HepG2 (cell line): ENCODE results near the gene AGAP1. TPM values are rescaled to one million over a fixed set of nuclear protein-coding genes. Genes with fewer than 3 reads are reported as not detected.

Source experiments
- CHCHD3 ChIP-seq: sonication (generic); formaldehyde crosslinking; IDR thresholded peaks from 2 replicates; pipeline ENCODE4 v1.8.0; 2022; ENCODE audit warnings: mild to moderate bottlenecking, missing genetic modification reagents, moderate library complexity
- FIP1L1 ChIP-seq: fragments of 200-400 bp; formaldehyde crosslinking; IDR thresholded peaks from 2 replicates; pipeline ENCODE4 v1.6.1; 2018; ENCODE audit warnings: low read depth, mild to moderate bottlenecking, low read length, moderate library complexity, borderline replicate concordance; ENCODE audit not compliant: insufficient read depth
- GPN1 ChIP-seq: sonication (generic); formaldehyde crosslinking; IDR thresholded peaks from 2 replicates; pipeline ENCODE4 v1.5.1; 2020; ENCODE audit warnings: missing genetic modification reagents, borderline replicate concordance
- HIVEP1 ChIP-seq: sonication (generic); formaldehyde crosslinking; IDR thresholded peaks from 2 replicates; pipeline ENCODE4 v1.4.0; 2020; ENCODE audit warnings: mild to moderate bottlenecking, missing genetic modification reagents
- HNF4A ChIP-seq: sonication (generic); formaldehyde crosslinking; IDR thresholded peaks from 2 replicates; pipeline ENCODE4 v1.4.0; 2020; ENCODE audit warnings: missing genetic modification reagents
- JUNB ChIP-seq: sonication (generic); formaldehyde crosslinking; IDR thresholded peaks from 2 replicates; pipeline ENCODE4 v1.8.0; 2022; ENCODE audit warnings: missing genetic modification reagents, mild to moderate bottlenecking, borderline replicate concordance
- KAT8 ChIP-seq: IDR thresholded peaks from 2 replicates; pipeline ENCODE4 v1.6.1; 2016; ENCODE audit warnings: missing genetic modification reagents, missing compliant biosample characterization
- NFE2L1 ChIP-seq: sonication (generic); formaldehyde crosslinking; IDR thresholded peaks from 2 replicates; pipeline ENCODE4 v1.4.0; 2020; ENCODE audit warnings: missing genetic modification reagents, mild to moderate bottlenecking, borderline replicate concordance
- PAX8 ChIP-seq: sonication (generic); formaldehyde crosslinking; IDR thresholded peaks from 2 replicates; pipeline ENCODE4 v1.8.0; 2022; ENCODE audit warnings: mild to moderate bottlenecking, missing genetic modification reagents, borderline replicate concordance
- RFX3 ChIP-seq: IDR thresholded peaks from 2 replicates; pipeline ENCODE4 v1.6.1; 2016; ENCODE audit warnings: missing biosample characterization, missing genetic modification reagents
- SRF ChIP-seq: IDR thresholded peaks from 2 replicates; pipeline ENCODE4 v1.6.1; 2011; ENCODE audit warnings: mild to moderate bottlenecking, low read depth, low read length, moderate library complexity
- SSRP1 ChIP-seq: IDR thresholded peaks from 2 replicates; pipeline ENCODE4 v1.6.1; 2016; ENCODE audit warnings: control low read depth
- STAT5B ChIP-seq: sonication (generic); formaldehyde crosslinking; IDR thresholded peaks from 2 replicates; pipeline ENCODE4 v1.4.0; 2020; ENCODE audit warnings: missing genetic modification reagents
- TBP ChIP-seq: sonication (generic); formaldehyde crosslinking; IDR thresholded peaks from 2 replicates; pipeline ENCODE4 v1.5.0; 2020; ENCODE audit warnings: missing genetic modification reagents
- TCF7 ChIP-seq: sonication (generic); IDR thresholded peaks from 2 replicates; pipeline ENCODE4 v1.6.1; 2016; ENCODE audit warnings: antibody characterized with exemption, low read depth
- ZFP36L2 ChIP-seq: sonication (generic); formaldehyde crosslinking; IDR thresholded peaks from 2 replicates; pipeline ENCODE4 v1.4.0; 2020; ENCODE audit warnings: missing genetic modification reagents
- ZNF292 ChIP-seq: sonication (generic); formaldehyde crosslinking; IDR thresholded peaks from 2 replicates; pipeline ENCODE4 v1.8.1; 2022; ENCODE audit warnings: mild to moderate bottlenecking, low read depth, missing genetic modification reagents, borderline replicate concordance
- ZNF317 ChIP-seq: sonication (generic); formaldehyde crosslinking; IDR thresholded peaks from 2 replicates; pipeline ENCODE4 v1.5.0; 2020; ENCODE audit warnings: mild to moderate bottlenecking, missing genetic modification reagents
- ZNF558 ChIP-seq: sonication (generic); formaldehyde crosslinking; IDR thresholded peaks from 2 replicates; pipeline ENCODE4 v1.9.0; 2022; ENCODE audit warnings: mild to moderate bottlenecking, missing genetic modification reagents, borderline replicate concordance
- ZNF563 ChIP-seq: sonication (generic); formaldehyde crosslinking; IDR thresholded peaks from 2 replicates; pipeline ENCODE4 v1.8.0; 2022; ENCODE audit warnings: mild to moderate bottlenecking, moderate library complexity, missing genetic modification reagents
- ZNF570 ChIP-seq: sonication (generic); formaldehyde crosslinking; IDR thresholded peaks from 2 replicates; pipeline ENCODE4 v1.4.0; 2020; ENCODE audit warnings: mild to moderate bottlenecking, missing genetic modification reagents, borderline replicate concordance
- ZNF737 ChIP-seq: sonication (generic); formaldehyde crosslinking; IDR thresholded peaks from 2 replicates; pipeline ENCODE4 v1.5.0; 2020; ENCODE audit warnings: missing genetic modification reagents, mild to moderate bottlenecking, borderline replicate concordance
- ZSCAN31 ChIP-seq: sonication (generic); formaldehyde crosslinking; IDR thresholded peaks from 2 replicates; pipeline ENCODE4 v1.5.0; 2020; ENCODE audit warnings: low read depth, mild to moderate bottlenecking, missing genetic modification reagents
- polyA plus RNA-seq, 8 experiments: library from polyadenylated mRNA; depleted of rRNA in 3 of 8; stranded (reverse) in 7 of 8; unstranded in 1 of 8; fragments of >200 nt; fragmentation: Illumina TruSeq in 4 of 8; extraction: Trizol in 4 of 8; gene quantifications; 2 replicates each; pipeline versions ENCODE4 v1.2.1 to v1.2.3, GENCODE V29; 2011 to 2016; ENCODE audit warnings: low read depth in 4 of 8, missing spikeins in 1 of 8, mixed read lengths in 1 of 8; ENCODE audit not compliant: insufficient read depth in 1 of 8
- total RNA-seq, 5 experiments: library from RNA; depleted of rRNA; stranded (reverse); fragments of >200 nt; fragmentation: Illumina TruSeq; extraction: Trizol; gene quantifications; 2 replicates each; pipeline ENCODE4 v1.2.3, GENCODE V29; 2016; ENCODE audit warnings: low read depth in 1 of 5
- TF ChIP-seq, protein P1 (sequence below): sonication (generic); formaldehyde crosslinking; IDR thresholded peaks from 2 replicates; pipeline ENCODE4 v1.4.0; 2020; ENCODE audit warnings: missing genetic modification reagents
- TF ChIP-seq, protein P2 (sequence below): sonication (generic); formaldehyde crosslinking; IDR thresholded peaks from 2 replicates; pipeline ENCODE4 v1.5.0; 2020; ENCODE audit warnings: missing genetic modification reagents
- TF ChIP-seq, protein P3 (sequence below): sonication (generic); formaldehyde crosslinking; IDR thresholded peaks from 2 replicates; pipeline ENCODE4 v1.4.0; 2020; ENCODE audit warnings: missing genetic modification reagents

The AGAP1 gene
- total and polyA plus RNA-seq, 2 of the 13 experiments (the other 11 are each of a cell fraction or from before 2014, with no cell fraction given): 21.2 to 32.7 TPM

DNA sequence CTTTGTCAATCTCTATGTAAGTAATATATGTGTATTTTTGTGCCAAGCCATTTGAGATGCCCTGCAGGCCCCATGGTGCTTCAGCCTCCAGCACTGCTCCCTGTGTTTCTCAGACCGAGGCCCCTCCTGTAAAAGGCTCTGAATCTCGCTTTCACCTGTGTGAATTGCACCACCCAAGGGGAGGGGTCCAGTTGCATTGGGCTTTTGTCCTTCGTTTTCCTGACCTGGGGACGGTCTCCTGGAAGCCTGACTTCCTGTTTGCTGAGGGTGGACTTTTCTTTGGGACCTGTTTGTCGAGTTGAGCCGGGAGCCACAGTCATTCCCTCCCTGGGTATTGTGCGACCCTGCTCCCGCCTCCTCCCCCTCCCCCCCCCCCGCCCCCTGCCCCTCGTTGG lies 48.9 kb downstream of the AGAP1 start (continued):
- TF ChIP-seq ZNF292 (CRISPR knock-in tag) (no peak), JUNB (no peak), NFE2L1 (CRISPR knock-in tag) (no peak), KAT8 (CRISPR knock-in tag) (peak; percentile 57), STAT5B (CRISPR knock-in tag) (no peak), ZSCAN31 (peak; percentile 2; the same call in 1 of the 2 replicates), FIP1L1 (no peak), SSRP1 (CRISPR knock-in tag) (0 out of 2 replicates have a peak, but pooled peaks have one; percentile 36), SRF (no peak), HIVEP1 (CRISPR knock-in tag) (no peak), CHCHD3 (CRISPR knock-in tag) (no peak), ZNF570 (CRISPR knock-in tag) (no peak), TBP (CRISPR knock-in tag) (no peak), ZNF737 (no peak), ZFP36L2 (CRISPR knock-in tag) (no peak), RFX3 (no peak), HNF4A (CRISPR knock-in tag) (peak; percentile 85), ZNF558 (no peak), ZNF563 (no peak), GPN1 (no peak), PAX8 (CRISPR knock-in tag) (no peak), TCF7 (peak; percentile 78), ZNF317 (CRISPR knock-in tag) (no peak)
- TF ChIP-seq, protein P1, sequence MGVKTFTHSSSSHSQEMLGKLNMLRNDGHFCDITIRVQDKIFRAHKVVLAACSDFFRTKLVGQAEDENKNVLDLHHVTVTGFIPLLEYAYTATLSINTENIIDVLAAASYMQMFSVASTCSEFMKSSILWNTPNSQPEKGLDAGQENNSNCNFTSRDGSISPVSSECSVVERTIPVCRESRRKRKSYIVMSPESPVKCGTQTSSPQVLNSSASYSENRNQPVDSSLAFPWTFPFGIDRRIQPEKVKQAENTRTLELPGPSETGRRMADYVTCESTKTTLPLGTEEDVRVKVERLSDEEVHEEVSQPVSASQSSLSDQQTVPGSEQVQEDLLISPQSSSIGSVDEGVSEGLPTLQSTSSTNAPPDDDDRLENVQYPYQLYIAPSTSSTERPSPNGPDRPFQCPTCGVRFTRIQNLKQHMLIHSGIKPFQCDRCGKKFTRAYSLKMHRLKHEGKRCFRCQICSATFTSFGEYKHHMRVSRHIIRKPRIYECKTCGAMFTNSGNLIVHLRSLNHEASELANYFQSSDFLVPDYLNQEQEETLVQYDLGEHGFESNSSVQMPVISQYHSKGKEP (CRISPR knock-in tag): 0 out of 2 replicates have a peak, but pooled peaks have one; percentile 40
- TF ChIP-seq, protein P2, sequence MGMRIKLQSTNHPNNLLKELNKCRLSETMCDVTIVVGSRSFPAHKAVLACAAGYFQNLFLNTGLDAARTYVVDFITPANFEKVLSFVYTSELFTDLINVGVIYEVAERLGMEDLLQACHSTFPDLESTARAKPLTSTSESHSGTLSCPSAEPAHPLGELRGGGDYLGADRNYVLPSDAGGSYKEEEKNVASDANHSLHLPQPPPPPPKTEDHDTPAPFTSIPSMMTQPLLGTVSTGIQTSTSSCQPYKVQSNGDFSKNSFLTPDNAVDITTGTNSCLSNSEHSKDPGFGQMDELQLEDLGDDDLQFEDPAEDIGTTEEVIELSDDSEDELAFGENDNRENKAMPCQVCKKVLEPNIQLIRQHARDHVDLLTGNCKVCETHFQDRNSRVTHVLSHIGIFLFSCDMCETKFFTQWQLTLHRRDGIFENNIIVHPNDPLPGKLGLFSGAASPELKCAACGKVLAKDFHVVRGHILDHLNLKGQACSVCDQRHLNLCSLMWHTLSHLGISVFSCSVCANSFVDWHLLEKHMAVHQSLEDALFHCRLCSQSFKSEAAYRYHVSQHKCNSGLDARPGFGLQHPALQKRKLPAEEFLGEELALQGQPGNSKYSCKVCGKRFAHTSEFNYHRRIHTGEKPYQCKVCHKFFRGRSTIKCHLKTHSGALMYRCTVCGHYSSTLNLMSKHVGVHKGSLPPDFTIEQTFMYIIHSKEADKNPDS (CRISPR knock-in tag): no peak
- TF ChIP-seq, protein P3, sequence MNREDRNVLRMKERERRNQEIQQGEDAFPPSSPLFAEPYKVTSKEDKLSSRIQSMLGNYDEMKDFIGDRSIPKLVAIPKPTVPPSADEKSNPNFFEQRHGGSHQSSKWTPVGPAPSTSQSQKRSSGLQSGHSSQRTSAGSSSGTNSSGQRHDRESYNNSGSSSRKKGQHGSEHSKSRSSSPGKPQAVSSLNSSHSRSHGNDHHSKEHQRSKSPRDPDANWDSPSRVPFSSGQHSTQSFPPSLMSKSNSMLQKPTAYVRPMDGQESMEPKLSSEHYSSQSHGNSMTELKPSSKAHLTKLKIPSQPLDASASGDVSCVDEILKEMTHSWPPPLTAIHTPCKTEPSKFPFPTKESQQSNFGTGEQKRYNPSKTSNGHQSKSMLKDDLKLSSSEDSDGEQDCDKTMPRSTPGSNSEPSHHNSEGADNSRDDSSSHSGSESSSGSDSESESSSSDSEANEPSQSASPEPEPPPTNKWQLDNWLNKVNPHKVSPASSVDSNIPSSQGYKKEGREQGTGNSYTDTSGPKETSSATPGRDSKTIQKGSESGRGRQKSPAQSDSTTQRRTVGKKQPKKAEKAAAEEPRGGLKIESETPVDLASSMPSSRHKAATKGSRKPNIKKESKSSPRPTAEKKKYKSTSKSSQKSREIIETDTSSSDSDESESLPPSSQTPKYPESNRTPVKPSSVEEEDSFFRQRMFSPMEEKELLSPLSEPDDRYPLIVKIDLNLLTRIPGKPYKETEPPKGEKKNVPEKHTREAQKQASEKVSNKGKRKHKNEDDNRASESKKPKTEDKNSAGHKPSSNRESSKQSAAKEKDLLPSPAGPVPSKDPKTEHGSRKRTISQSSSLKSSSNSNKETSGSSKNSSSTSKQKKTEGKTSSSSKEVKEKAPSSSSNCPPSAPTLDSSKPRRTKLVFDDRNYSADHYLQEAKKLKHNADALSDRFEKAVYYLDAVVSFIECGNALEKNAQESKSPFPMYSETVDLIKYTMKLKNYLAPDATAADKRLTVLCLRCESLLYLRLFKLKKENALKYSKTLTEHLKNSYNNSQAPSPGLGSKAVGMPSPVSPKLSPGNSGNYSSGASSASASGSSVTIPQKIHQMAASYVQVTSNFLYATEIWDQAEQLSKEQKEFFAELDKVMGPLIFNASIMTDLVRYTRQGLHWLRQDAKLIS (CRISPR knock-in tag): no peak
